Activated T-helper 1 cell treated with Interleukin-2 at 50 U/mL for 16 hours (primary cell): Measurements from ENCODE around the gene RPL22L1.
"Not testable (repeated sequence)": the region's sequence is repeated elsewhere in the genome, so short reads cannot be mapped to it uniquely, and the experiment has no call there.

ENCODE experiments used
- DNase-seq: peaks from one replicate; pipeline ENCODE4 v3.0.0-alpha.2; 2020; ENCODE audit warnings: low read depth

The RPL22L1 gene

DNA sequence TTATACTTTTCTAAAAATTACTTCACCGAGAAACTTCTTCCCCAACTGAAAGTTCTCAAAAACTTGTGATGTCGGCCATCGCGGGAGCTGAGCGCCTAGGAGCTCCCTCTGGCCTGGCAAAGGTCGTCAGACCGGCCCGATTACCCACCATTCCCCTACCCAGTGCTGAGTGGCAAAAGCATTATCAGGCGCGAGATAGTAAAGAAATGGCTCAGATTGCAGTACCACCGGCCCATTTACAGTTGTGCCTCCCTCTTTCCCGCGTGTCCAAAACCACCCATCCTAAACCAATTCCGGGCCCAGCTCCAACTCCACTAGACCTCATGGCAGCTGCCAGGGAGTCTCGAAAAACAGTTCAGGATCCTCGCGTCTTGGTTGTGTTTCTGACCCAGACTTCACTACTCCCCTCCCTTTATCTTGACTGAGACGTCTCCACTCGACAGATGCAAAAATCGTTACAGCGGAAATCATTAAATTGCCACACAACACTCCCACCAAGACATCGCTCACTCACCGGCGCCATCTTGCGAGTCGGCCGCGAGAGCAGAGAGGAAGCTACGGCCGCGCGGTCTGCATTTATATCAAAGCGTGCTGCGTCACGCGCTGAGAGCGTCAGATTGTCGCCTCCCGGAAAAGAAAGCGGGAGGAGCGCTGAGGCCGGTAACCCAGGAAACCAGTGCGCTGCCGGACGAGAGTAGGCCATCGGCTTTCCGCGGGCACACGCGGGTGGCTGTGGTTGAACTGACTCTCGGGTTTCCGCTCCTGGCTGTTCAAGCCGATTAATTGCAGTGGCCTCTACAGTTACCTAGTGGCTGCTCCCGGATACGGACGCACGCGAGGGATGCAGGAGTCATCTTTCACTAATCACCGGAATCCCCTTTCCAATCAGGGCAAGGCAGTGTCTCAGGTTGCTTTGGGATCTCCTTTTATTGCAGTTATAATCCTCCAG, at the start of gene RPL22L1:
TSS of gene RPL22L1 (minus strand) at position 551 of the 949 bp plus-strand sequence. CDS start at position 523, 28 bp downstream.
- peak; percentile 87 for DNase-seq

DNA sequence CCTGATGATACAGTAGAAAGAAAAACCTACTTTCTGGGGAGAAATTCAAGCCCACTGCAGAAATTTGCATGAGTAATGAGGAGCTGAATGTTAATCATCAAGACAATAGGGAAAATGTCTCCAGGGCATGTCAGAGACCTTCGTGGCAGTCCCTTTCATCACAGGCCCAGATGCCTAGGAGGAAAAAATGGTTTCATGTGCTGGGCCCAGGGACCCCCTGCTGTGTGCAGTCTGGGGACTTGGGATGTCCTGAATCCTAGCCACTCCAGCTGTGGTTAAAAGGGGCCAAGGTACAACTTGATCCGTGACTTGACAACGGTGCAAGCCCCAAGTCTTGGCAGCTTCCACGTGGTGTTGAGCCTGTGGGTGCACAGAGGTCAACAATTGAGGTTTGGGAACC, 48.7 kb upstream of the RPL22L1 start:
- no peak for DNase-seq

DNA sequence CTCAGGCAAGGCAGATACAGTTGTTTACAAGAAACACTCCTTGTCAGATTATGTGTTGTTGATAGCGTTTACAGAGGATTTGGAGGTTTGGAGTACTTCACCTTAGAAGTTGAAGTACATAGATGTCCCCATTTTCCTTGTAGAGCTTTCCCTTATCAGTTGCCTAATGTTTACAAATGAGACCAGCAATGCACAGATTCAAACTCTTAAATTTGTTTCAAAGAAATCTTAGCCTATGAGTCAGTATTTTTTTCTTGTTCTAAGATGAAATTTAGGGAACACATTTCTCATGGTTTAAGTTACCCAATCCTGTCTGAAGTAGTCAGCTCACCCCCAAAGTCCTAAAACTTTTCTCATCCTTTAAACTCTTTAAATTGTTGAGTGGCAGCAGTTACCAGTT, 44.7 kb upstream of the RPL22L1 start:
- DNase-seq = no peak

DNA sequence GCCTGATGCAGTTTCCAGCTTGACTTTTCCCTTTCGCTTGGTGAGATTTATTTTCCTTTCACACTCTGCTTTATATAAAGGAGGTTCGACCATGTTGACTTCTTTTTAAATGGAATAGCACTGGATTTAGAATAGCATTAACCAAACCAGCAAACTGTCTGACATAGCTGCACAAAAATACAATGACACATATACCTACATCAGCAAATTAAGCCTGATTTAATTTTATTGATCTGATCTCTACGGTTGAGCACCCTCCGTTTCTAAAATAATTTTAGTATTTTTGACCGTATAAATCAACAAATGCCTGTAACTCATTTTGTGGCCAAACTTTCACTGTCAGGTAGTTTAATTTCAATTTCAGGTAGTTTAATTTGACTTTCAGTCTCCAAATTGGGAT, 44.2 kb upstream of the RPL22L1 start:
- DNase-seq = no peak

DNA sequence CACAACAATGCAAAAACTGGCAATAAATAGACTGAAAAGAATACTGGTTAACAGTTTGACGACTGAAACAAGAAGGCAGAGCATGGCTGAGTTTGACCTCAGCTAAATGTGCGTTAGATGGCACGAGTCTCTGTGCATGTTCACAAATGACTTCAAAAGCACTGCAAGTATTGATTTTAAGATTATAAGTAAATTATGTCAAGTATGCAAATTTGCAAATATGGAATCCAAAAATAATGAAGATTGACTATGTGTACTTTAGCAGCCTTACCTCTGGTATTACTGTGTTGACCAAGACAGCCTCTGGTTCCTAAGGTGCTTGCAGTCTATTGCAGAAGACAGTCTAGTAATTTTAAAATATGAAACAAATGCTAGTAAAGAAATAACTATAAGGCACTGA, 41.1 kb upstream of the RPL22L1 start:
- DNase-seq = no peak

DNA sequence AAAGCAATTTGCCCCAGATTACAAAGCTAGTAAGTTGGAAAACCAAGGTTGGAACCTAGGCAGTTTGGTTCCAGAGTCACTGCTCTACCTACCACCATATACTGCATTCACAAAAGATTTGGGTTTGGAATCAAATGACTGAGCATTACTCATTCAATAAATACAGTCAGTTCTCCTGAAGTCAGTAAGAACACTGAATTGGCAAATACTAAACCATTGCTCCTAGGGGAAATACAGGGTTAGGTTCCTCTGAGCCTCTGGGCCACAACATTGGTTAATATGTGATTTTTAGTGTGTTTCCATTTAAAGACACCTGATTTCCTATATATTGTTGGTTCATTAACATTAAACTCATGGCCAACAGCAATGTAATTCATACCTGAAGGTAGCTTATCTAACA, 40.5 kb upstream of the RPL22L1 start:
- no peak for DNase-seq

DNA sequence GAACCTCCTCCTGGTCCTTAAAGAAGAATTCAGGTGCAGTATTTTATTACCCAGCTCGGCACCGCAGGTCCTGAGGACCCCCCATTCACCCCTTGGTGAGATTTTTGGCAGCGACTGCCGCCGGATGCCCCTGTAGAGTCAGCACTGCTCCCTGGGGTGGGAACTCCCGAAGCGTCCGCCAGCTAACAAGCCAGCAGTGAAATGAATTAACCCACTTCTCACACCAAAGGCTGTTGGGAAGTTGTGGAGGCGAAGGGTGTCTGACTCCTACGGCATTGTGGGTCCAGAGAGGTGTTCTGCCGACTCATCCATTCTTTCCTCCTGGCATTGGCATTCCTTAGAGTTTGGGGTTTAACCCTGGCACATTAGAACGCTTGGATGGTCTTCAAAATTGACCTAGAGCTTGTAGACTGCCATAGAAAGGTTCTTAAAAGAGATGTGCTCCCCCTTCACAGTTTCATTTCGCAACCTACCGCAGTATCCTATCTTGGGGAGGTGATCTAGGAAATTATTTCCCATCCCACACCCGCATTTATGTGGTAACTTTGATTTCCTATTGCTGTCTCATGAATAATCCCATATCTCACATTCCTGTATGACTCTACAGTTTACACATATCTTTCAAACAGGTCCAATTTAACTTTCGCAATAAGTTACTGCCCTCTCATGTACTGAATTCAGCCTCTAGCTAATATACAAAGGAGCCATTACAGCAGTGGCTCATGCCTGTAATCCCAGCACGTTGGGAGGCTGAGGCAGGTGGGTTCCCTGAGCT, 39.3 kb upstream of the RPL22L1 start:
- no peak for DNase-seq

DNA sequence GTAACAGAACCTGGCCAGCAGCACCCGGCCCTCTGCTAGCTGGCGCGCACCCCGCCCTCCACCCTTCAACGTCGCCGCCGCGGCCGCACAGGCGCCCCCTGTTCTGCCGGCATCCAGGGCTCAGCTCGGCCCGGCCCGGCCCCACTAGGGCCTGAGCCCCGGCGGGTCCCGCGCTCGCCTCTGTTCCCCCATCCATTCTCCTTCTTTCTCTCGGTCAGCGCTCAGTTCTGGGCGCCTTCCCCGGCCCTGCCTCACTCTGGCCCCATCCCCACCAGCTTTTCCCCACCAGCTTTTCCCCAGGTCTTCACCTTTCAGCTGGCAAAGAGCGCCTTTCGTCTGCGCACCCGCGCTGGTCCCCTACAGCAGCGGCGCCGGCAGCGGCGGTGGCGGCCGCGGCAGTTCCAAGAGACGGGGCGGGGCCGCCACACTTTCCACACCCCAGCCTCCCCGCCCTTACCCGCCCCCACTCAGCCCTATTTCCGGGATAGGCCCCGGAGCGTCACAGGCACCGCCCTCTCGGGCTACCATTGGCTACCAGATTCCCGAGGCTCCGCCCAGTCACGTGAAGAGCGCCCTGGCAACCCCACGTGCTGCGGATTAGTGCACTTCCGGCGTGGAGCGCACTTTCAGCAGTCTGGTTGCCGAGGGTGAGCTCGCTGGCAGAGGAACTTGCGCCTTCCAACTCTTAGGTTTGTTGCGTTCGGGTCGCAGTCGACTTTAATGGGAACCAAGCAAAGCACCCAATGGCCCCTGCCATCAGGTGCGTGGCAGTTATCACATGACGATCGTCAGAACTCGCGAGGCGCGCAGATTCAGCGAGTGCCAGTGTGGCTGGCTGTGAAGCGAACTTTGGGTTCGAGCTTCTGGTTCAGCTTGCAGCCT, 38.5 kb upstream of the RPL22L1 start, which contains the start of gene EIF5A2:
TSS of gene EIF5A2 (minus strand) at position 403 of the 882 bp plus-strand sequence. CDS start 831 bp downstream, outside the sequence.
- DNase-seq = peak; percentile 91

DNA sequence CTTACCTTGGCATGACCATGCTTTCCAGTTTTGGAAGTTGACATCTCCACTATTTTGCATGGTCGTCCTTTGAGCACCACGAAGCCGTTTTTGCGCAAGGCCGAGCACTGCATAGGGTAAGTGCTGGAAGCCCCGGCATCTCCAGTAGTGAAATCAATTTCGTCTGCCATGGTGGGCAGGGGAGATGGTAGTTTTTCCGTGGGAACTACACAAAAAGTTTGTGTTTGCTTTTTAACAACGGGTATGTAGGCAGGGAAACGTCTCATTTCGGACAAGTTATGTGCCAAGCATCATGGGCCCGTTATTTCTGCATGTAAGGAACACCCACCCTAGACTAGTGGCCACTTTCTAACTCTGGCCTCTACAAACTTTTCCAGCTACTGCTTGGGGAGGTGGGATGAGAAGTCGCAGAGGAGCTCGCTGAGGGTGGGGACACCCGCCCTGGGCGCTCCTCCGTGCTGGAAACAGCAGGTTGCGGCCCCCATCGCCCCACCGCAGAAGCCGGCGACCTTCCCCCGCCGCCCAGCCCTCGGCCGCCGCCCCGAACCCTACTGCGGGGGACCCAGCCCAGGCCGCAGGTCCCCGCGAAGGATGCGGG, 37.7 kb upstream of the RPL22L1 start:
- DNase-seq = no peak

DNA sequence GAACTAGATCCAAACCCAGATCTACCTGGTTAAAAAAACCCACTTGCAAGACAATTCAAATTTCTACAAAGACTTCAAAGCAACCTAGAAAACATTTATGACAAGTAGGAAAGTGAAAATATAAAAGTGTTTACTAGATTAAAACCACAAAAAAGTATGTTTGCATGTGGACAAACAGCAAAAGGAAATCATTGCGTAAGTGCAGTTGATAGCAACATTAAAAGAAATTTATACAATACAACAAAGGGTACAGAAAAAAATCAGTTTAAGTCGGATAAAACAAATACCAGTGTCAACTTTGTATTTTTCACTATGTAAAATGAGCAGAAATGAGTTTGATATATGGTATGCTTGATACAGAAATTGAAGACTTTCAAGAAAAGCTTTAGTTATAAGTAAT, 35.9 kb upstream of the RPL22L1 start:
- no peak for DNase-seq

DNA sequence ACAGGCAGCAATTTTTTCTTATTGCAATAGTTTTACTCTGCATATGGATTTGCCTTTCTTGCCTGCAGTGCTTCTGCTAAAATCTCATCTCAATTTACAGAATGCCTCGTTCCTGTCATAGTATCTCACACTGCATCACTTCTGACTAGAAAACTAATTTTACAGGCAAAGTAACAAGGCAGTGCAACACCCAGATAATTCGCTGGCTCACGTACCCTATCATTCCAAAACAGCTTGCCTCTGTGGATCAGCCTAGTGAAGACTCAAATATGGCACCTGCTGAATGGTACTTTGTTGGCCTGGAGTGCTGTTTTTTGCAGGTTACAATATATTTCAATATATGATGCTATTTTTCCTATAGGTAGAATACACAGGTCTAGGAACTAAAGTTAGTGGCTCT, 33.1 kb upstream of the RPL22L1 start:
- no peak for DNase-seq

DNA sequence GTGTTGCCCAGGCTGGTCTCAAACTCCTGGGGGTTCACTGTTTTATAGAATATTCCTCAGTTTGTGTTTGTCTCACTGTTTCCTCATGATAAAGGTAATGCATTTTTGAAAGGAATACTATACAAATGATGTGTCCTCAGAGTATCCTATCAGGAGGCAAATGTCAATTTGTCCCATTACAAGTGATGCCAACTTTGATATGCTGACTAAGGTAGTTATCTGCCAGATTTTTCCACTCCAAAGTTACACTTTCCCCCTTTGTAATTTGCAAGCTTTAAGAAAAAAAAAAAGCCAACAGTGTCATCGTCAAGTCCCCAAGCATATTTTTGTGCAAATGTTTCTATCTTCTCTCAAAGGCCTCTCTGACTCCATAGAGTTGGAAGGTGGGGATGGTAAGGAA, 29.5 kb upstream of the RPL22L1 start:
- no peak for DNase-seq

DNA sequence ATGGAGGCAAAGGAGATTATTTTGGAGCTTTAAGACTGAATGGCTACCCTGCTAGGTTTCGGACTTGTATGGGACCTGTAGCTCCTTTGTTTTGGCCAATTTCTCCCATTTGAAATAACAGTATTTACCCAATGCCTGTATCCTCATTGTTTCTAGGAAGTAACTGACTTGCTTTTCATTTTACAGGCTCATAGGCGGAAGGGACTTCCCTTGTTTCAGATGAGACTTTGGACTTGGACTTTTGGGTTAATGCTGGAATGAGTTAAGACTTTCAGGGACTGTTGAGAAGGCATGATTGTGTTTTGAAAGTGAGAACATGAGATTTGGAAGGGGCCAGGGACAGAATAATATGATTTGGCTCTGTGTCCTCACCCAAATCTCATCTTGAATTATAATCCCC, 28.0 kb upstream of the RPL22L1 start:
- no peak for DNase-seq

DNA sequence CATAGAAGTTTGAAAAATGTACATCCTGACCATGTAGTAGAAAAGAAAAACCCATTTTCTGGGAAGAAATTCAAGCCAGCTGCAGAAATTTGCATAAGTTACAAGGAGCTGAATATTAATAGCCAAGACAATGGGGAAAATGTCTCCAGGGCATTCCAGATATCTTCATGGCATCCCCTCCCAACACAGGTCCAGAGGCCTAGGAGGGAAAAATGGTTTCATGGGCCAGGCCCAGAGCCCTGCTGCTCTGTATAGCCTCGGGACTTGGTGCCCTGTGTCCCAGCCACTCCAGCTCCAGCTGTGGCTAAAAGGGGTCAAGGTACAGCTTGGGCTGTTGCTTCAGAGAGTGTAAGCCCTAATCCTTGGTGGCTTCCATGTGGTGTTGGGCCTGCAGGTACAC, 27.2 kb upstream of the RPL22L1 start:
- DNase-seq = not testable (repeated sequence)

DNA sequence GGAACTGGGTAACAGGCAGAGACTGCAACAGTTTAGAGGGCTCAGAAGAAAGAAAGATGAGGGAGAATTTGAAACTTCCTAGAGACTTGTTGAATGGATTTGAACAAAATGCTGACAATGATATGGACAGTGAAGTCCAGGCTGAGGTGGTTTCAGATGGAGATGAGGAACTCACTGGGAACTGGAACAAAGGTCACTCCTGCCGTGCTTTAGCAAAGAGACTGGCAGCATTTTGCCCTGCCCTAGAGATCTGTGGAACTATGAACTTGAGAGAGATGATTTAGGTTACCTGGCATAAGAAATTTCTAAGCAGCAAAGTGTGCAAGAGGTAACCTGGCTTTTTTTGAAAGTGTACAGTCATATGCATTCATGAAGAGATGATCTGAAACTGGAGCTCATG, 26.8 kb upstream of the RPL22L1 start:
- DNase-seq = no peak

DNA sequence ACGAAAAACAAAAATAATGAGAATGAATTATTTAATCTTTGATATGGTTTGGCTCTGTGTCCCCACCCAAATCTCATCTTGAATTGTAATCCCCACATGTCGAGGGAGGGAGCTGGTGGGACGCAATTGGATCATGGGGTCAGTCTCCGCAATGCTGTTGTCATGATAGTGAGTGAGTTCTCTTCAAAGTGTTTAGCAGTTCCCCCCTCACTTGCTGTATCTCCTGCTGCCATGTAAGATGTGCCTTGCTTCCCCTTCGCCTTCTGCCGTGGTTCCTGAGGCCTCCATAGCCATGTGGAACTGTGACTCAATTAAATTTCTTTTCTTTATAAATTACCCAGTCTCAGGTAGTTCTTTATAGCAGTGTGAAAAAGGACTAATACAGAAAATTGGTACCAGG, 26.3 kb upstream of the RPL22L1 start:
- not testable (repeated sequence) for DNase-seq

DNA sequence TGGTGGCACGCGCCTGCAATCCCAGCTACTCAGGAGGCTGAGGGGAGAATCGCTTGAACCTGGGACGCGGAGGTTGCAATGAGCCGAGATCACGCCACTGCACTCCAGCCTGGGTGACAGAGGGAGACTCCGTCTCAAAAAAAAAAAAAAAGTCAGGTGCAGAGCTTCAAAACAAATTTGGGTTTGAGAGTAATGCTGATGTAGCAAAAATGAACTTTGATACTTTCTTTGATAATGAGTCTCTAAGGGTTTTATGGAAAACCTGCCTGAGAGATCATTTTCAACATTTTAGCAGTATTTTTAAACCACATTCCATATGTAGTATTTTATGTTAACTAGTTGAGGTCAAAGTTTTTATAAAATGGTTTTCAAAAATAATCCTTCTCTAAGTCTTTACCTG, 23.9 kb upstream of the RPL22L1 start:
- DNase-seq = no peak

DNA sequence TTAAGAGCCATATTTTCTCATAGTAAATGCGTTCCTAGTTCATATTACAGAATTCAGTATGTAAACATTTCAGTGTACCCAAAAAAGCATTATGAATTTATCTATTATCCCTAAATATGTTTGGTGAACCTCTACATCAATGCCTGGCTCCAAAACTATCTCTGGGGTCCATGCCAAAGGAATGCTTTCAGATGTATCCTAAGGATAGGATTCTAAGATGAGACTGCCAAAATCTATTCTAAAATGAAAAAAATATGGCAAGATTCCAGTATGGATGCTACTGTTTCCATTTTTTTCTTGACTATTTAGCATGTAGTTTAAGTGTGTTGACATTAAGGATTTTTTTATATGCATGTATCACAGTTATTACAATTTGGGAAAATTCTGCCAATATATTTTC, 19.6 kb upstream of the RPL22L1 start:
- no peak for DNase-seq

DNA sequence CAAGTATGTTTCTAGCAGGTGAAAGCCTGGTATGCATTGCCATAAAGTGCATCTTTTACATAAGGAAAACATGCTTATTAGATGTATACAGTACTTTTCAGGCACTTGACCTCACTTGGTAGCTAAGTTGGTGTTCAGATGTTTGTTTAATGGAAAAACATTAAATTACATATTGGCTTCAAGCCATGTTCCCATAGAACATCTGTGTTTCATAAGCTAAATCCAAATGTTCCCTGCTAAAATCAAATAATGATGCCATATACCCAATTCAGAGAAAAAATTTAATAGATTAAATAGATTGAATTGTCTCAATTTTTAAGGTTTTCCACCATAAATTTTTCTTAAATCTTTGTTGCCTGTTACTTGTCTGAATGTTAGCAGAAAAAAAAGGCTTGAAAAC, 19.1 kb upstream of the RPL22L1 start:
- no peak for DNase-seq

DNA sequence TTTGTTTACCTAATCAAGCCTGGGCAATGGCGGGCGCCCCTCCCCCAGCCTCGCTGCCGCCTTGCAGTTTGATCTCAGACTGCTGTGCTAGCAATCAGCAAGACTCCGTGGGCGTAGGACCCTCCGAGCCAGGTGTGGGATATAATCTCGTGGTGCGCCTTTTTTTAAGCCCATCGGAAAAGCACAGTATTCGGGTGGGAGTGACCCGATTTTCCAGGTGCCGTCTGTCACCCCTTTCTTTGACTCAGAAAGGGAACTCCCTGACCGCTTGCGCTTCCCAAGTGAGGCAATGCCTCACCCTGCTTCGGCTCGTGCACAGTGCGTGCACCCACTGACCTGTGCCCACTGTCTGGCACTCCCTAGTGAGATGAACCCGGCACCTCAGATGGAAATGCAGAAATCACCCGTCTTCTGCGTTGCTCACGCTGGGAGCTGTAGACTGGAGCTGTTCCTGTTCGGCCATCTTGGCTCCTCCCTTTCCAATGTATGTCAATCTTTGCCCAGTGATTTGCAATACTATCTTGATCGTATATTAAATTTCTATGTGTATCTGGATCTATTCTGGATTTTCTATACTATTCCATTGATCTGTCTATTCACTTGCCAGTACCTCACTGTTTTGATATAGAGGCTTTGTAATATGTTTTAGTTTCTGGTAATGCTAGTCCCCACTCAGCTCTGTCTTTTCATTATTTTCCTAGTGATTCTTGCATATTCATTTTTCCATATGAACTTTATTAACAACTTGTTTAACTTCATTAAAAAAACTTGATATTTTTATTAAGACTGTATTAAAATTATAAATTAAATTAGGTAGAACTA, 14.3 kb upstream of the RPL22L1 start:
- not testable (repeated sequence) for DNase-seq

DNA sequence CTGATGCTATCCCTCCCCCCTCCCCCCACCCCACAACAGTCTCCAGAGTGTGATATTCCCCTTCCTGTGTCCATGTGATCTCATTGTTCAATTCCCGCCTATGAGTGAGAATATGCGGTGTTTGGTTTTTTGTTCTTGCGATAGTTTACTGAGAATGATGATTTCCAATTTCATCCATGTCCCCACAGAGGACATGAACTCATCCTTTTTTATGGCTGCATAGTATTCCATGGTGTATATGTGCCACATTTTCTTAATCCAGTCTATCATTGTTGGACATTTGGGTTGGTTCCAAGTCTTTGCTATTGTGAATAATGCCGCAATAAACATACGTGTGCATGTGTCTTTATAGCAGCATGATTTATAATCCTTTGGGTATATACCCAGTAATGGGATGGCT, 8.7 kb upstream of the RPL22L1 start:
- DNase-seq = not testable (repeated sequence)
